Neural cell (in vitro differentiated cells): ENCODE measurements around the gene DIS3L.

ENCODE experiments used
- CTCF ChIP-seq: fragments of 450-650 bp; IDR thresholded peaks from 2 replicates; pipeline ENCODE4 v1.5.1; 2014; ENCODE audit warnings: antibody characterized with exemption, mild to moderate bottlenecking, moderate library complexity; ENCODE audit not compliant: poor library complexity, severe bottlenecking
- EZH2 ChIP-seq: fragments of 200-600, 300-800 bp; shearing (Covaris generic), sonication (generic); IDR thresholded peaks from 2 replicates; pipeline ENCODE4 v1.6.1; 2014; ENCODE audit warnings: antibody characterized with exemption, low read length, borderline replicate concordance, mild to moderate bottlenecking; ENCODE audit not compliant: insufficient read depth, poor library complexity, severe bottlenecking
- SMC3 ChIP-seq: fragments of 450-650 bp; conservative IDR thresholded peaks from 2 replicates; pipeline ENCODE4 v1.6.1; 2014; ENCODE audit warnings: antibody characterized with exemption, mild to moderate bottlenecking, moderate library complexity; ENCODE audit not compliant: poor library complexity
- TAF1 ChIP-seq: IDR thresholded peaks from 2 replicates; pipeline ENCODE4 v1.6.1; 2012; ENCODE audit warnings: low read depth

GRCh38 chr15:66323312-66323928, 30.1 kb downstream of the DIS3L start:
- TF ChIP-seq CTCF: no peak
- TF ChIP-seq SMC3: no peak
- TF ChIP-seq EZH2: no peak
- TF ChIP-seq TAF1: no peak
